NCI-H2196 treated with DMSO at 0.1 percent for 48 hours (cell line): ENCODE results near the gene EREG.
"Not testable (repeated sequence)": the region's sequence is repeated elsewhere in the genome, so short reads cannot be mapped to it uniquely, and the experiment has no call there.

ENCODE experiments used
- DNase-seq: peaks from one replicate; lab custom pipeline; 2025; ENCODE audit not compliant: unreplicated experiment; lab: John Stamatoyannopoulos, UW

EREG gene

DNA sequence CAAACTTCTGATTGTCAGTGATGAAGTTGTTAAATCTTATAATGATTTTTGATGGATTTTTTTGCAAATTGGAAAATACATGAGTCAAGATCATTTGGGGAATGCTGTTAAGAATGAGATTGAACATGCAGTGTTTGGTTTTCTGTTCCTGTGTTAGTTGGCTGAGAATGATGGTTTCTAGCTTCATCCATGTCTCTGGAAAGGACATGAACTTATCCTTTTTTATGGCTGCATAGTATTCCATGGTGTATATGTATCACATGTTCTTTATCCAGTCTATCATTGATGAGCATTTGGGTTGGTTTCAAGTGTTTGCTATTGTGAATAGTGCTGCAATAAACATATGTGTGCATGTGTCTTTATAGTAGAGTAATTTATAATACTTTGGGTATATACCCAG is 24.5 kb upstream of the EREG start:
- not testable (repeated sequence) for DNase-seq

GRCh38 chr4:74344031-74344430 is 20.9 kb upstream of the EREG start:
- no peak for DNase-seq

DNA sequence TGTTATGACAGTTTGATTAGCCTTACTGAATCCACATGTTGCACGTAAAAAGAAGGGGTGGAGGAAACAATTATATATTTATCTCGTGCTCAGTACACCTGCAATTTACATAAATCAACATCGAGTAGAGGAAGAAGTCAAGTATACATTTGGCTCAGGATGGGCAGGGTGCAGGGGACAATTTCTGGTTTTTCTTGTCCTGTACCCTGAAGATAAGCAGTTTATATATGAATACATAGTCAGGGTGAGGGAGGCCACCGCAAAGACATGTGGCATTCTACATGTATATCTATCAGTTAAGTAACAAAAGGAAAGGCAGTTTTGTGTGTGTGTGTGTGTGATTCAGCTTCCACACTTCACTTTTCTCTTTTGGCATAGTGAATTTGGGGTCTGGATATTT is 11.1 kb upstream of the EREG start:
- no peak for DNase-seq

DNA sequence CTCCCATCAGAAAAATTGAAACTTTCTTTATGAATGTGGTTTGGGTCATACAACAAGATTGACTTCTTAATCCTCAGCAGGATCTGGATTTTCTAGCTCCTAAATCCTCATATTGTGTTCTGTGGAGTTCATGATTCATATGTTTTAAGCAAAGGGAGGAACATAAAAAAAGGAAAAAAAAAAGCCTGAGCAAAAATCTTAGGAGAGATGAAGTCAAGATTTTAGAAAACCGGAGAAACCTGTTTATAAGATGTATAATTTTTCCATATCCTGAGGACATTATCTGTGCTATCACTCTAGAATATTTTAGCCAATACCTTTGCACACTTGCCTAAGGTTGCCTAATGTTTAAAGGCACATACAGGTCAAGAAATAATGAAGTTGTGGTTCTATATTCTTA is 7.0 kb upstream of the EREG start:
- DNase-seq, result no peak

GRCh38 chr4:74361671-74362070 is 3.3 kb upstream of the EREG start:
- DNase-seq, result no peak

GRCh38 chr4:74362347-74362746 is 2.6 kb upstream of the EREG start:
- no peak for DNase-seq

GRCh38 chr4:74364256-74364651 is 691 bp upstream of the EREG start:
- DNase-seq, result no peak

DNA sequence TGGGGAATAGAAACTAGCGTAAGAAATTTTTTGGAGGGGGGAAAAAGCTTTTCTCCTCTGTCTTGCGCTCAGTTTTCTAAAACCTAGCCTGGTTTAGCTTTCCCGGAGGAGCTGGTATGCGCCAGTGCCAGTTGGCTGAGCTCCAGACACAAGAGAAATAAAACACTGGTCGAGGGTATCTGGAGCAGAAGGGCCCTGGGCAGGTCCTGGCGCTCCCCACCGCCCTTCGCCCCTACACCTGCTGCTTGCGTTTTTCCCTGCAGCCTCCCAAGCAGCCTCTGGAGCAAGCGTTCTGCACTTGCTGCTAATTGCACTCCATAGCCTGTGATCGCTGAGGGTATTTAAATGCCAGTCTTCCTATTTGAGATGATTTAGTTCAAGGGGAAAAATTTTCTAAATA is 816 bp downstream of the EREG start:
- DNase-seq, result no peak

- DNase-seq, result no peak
Observed at GRCh38 chr4:74366367-74366911, 1.5 kb downstream of the EREG start.

DNA sequence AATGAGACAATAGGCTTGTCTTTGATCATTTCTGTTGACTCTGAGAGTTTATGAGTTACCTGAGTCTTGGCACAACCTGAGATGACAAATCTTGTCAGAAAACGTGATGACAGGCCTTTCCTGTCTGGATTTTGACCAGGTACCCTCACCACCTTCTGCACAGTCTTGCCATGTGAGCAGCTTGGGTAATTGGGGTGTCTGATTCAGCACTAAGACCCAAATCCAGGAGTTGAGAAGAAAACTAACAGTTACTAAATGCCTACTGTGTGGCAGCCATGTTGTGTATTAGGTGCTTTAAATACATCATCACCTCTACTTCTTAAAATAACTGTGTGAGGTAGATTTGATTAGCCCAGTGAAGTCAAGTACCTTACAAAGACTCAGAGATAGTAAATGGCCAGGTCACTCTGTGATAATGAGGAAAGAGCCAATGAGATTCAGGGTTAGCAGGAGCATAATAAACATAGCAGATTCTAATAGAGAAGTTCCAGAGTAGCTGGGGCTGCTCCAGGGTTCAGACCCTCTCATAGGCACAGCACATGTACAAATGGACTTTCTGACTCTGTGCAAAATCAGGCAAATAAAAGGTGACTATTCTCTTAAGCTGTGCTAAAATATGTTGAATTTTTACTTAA is 2.8 kb downstream of the EREG start:
- DNase-seq, result no peak

GRCh38 chr4:74368596-74368995 is 3.7 kb downstream of the EREG start:
- no peak for DNase-seq

DNA sequence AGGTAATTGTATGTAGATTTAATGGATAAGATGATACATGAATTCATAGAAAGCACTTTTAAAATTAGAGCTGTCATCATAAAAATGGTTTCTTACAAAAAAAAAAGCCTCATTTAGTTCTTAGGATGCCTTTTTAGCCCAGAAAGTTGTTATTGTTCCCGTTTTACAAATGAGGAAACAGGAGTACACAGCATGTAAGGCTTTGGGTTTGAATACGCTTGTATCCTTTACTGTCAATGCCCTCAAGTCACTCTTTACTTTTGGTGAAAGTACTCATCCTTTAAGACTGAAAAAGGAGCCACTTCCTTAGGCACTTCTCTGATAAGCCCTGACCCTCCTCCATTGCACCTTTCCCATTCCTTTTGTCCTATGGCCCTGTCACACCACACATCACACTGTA is 4.9 kb downstream of the EREG start:
- no peak for DNase-seq

GRCh38 chr4:74370912-74371311 is 6.0 kb downstream of the EREG start:
- no peak for DNase-seq

- no peak for DNase-seq
Observed at GRCh38 chr4:74374128-74374527, 9.2 kb downstream of the EREG start.

DNA sequence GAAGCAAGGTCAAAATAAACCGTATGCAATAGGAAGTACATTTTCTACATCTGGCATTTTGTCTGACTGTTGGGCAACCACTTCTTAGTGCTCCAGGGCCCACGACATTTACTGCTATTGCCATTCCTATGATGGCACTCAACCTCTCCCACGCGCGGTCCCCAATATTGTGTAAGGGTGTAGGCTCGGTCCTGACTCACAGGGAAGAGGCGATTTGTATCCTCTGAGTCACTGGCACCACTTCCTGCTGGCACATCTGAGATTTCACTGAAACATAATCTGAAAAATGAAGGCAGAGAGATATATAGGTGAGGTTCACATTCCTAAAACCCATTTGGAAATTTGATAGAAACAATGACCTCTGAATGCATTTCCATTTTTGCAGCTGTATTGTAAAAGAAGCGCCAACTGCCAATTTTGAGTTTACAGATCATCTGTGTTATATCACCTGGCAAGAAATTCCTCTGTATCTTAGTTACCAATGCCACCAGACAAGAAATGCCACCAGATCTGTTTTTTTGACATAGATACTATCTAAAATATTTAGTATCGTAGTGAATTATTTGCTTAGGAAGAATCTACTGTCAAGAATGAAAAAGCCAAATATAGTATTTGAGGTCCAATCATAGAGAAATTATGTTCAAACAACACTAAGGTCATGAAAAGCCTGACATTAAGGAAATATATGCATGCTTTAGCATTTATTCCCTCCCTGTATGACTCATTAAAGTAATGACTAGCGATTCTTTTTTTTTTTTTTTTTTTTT is 9.8 kb downstream of the EREG start:
- DNase-seq, result no peak

DNA sequence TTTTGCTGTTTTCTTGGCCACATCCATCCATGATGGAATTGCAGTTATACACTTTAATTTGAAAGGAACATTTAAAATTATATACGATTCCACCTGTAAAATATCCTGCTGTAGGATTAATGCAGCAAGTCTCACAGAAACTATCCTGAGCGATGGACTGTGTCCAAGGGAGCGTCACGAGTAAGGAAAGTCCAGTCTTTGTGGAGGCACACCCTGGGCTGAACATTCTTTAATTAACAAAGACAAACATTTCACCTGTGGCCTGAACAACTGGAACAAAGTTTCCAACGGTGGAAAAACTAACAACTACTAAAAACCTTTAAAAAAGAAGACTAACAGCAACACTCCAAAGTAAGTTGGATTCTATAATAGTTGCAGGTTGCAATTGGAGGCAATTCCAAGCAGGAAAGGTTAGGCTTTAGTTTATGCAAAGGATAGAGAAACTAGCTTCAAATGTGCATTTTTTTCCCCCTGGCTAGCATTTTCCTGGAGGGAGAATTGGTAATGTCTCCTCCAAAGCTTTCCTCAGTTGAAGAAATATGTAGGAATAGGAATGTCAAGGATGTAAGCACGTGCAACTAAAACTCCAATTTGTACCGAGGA is 11.0 kb downstream of the EREG start:
- no peak for DNase-seq

GRCh38 chr4:74376888-74377483 is 12.0 kb downstream of the EREG start:
- no peak for DNase-seq

DNA sequence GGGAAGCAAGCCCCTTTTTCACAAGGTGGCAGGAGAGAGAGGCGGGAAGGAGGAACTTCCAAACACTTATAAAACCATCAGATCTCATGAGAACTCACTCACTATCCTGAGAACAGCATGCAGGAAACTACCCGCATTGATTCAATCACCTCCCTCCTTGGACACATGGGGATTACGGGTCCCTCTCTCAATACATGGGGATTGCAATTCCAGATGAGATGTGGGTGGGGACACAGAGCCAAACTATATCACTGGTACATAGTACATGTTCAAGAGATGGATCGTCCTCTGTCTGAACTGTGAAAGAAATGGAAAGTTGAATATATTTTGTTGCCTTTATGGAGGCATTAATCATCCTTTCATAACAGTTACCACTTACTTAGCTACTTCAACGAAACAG is 12.8 kb downstream of the EREG start:
- no peak for DNase-seq

DNA sequence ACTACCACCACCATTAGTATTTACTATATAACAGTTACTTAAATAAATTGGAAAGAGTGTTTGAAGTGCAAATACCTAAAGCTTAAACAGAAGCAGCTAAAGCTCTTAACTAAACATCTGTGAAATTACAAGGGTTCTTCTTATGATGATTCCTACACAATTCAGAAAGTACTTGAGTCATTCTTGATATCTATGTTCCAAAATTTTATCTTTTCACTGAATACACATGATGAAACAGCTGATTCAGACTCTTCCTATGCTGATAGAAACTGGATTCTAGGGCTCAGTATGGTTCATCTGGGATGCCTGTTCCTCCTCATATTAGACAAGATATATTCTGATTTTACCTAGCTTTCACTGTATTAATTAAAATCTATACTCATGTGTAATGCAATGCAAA is 13.6 kb downstream of the EREG start:
- DNase-seq, result no peak

GRCh38 chr4:74379912-74380311 is 15.0 kb downstream of the EREG start:
- DNase-seq, result no peak

DNA sequence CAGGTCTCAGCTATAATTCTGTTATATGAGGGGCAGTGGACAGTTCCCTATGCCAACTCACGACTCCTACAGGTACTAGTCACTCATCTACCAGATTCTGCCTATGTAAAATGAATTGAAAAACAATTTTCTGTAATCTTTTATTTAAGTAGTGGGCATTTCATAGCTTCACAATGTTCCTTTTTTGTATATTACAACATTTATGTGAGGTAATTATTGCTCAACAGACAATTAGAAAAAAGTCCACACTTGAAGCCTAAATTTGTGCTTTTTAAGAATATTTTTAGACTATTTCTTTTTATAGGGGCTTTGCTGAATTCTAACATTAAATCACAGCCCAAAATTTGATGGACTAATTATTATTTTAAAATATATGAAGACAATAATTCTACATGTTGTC is 20.4 kb downstream of the EREG start:
- DNase-seq, result no peak

DNA sequence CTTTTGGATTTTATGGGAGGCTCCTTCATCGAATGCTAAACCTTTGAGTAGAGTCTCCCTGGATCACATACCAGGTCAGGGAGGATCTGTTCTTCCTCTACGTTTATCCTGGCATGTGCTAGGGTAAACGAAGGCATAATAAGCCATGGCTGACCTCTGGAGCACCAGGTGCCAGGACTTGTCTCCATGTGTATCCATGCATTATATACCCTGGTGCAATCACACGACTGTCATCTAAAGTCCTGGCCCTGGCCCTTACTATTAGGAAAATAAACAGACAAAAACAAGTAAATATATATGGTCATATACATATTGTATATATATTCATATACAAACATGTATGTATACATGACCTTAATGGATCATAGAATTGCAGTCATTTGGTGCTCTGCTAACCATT is 21.2 kb downstream of the EREG start:
- no peak for DNase-seq
